ENCODE data around the gene ADGRL2. TPM values are rescaled to one million over a fixed set of nuclear protein-coding genes. Genes with fewer than 3 reads are reported as not detected.
"Not testable (repeated sequence)": the region's sequence is repeated elsewhere in the genome, so short reads cannot be mapped to it uniquely, and the experiment has no call there.

The ADGRL2 gene
- total RNA-seq, 4 donors from 2014 or later: 40.7 to 53.4 (median 44.2) TPM

- Histone ChIP-seq H3K27me3 (no peaks in the 10 kb centered on the region), H3K4me1 (no peaks in the 10 kb centered on the region), H3K9me3 (no peaks in the 10 kb centered on the region), H3K27ac (no peak overlapping the region), H3K36me3 (no peaks in the 10 kb centered on the region), H3K4me3 (no peak overlapping the region)
- TF ChIP-seq POLR2A (IDR thresholded peaks at IDR 0.05) (no peak), POLR2AphosphoS5 (IDR thresholded peaks at IDR 0.05) (no peak), CTCF (IDR thresholded peaks at IDR 0.05) (no peak), EP300 (IDR thresholded peaks at IDR 0.05) (no peak)
- DNase-seq (ENCODE audit: low spot score in 2 of 2): no peak
- 78% methylated on average over 2 of the region's 2 CpGs for WGBS
These were observed 68.6 kb downstream of the ADGRL2 start for GRCh38 chr1:81869307-81869706.

- not testable (repeated sequence) for H3K4me1 ChIP-seq; H3K9me3 ChIP-seq; H3K27me3 ChIP-seq; H3K36me3 ChIP-seq; H3K27ac ChIP-seq; DNase-seq (ENCODE audit: low spot score in 2 of 2); H3K4me3 ChIP-seq
- WGBS: 89% methylated on average over 2 of the region's 3 CpGs
These were observed 70.4 kb downstream of the ADGRL2 start for GRCh38 chr1:81871091-81871490.

GRCh38 chr1:81873946-81874345, 73.2 kb downstream of the ADGRL2 start:
- Histone ChIP-seq H3K9me3 (no peaks in the 10 kb centered on the region), H3K27me3 (no peaks in the 10 kb centered on the region), H3K27ac (no peak overlapping the region), H3K36me3 (no peaks in the 10 kb centered on the region), H3K4me1 (peaks cover 17% of the 10 kb centered on the region), H3K4me3 (no peak overlapping the region)
- WGBS: 42% methylated on average over 1 of the region's 1 CpG
- no peak for TF ChIP-seq CTCF (IDR thresholded peaks at IDR 0.05)
- no peak for TF ChIP-seq POLR2AphosphoS5 (IDR thresholded peaks at IDR 0.05)
- TF ChIP-seq POLR2A (IDR thresholded peaks at IDR 0.05): no peak
- no peak for TF ChIP-seq EP300 (IDR thresholded peaks at IDR 0.05)
- no peak for DNase-seq (ENCODE audit: low spot score in 2 of 2)

GRCh38 chr1:81874461-81874860, 73.7 kb downstream of the ADGRL2 start:
- Histone ChIP-seq H3K27me3 (no peaks in the 10 kb centered on the region), H3K27ac (no peak overlapping the region), H3K9me3 (no peaks in the 10 kb centered on the region), H3K4me3 (no peak overlapping the region), H3K36me3 (no peaks in the 10 kb centered on the region), H3K4me1 (peaks cover 17% of the 10 kb centered on the region)
- DNase-seq (ENCODE audit: low spot score in 2 of 2): no peak
- TF ChIP-seq POLR2A (IDR thresholded peaks at IDR 0.05): no peak
- WGBS: 82% methylated on average over 1 of the region's 1 CpG

- no peaks in the 10 kb centered on the region for H3K9me3 ChIP-seq
- TF ChIP-seq POLR2AphosphoS5 (IDR thresholded peaks at IDR 0.05): no peak
- no peak for TF ChIP-seq CTCF (IDR thresholded peaks at IDR 0.05)
- no peak for TF ChIP-seq EP300 (IDR thresholded peaks at IDR 0.05)
- no peak for TF ChIP-seq POLR2A (IDR thresholded peaks at IDR 0.05)
- H3K27ac ChIP-seq: no peak overlapping the region
- 71% methylated on average over 3 of the region's 3 CpGs for WGBS
- H3K36me3 ChIP-seq: no peaks in the 10 kb centered on the region
- H3K4me1 ChIP-seq: peaks cover 17% of the 10 kb centered on the region
- no peak for DNase-seq (ENCODE audit: low spot score in 2 of 2)
- H3K27me3 ChIP-seq: no peaks in the 10 kb centered on the region
- H3K4me3 ChIP-seq: no peak overlapping the region
These were observed 74.2 kb downstream of the ADGRL2 start for GRCh38 chr1:81874940-81875339.

- H3K27me3 ChIP-seq: no peaks in the 10 kb centered on the region
- no peak overlapping the region for H3K27ac ChIP-seq
- no peaks in the 10 kb centered on the region for H3K36me3 ChIP-seq
- H3K4me1 ChIP-seq: peaks cover 17% of the 10 kb centered on the region
- H3K4me3 ChIP-seq: no peak overlapping the region
- no peak for DNase-seq (ENCODE audit: low spot score in 2 of 2)
- 69% methylated on average over 2 of the region's 2 CpGs for WGBS
- H3K9me3 ChIP-seq: no peaks in the 10 kb centered on the region
- TF ChIP-seq POLR2AphosphoS5 (IDR thresholded peaks at IDR 0.05) (no peak), POLR2A (IDR thresholded peaks at IDR 0.05) (no peak), EP300 (IDR thresholded peaks at IDR 0.05) (no peak), CTCF (IDR thresholded peaks at IDR 0.05) (no peak)
These were observed 76.4 kb downstream of the ADGRL2 start for GRCh38 chr1:81876901-81877733.

All from suprapubic skin (tissue), 4 donors.